GM18951 (cell line): ENCODE data around the gene SLC2A4RG.

Source experiments
- POLR2A ChIP-seq: IDR thresholded peaks from 4 replicates; pipeline ENCODE4 v1.6.1; 2011; ENCODE audit warnings: mild to moderate bottlenecking; ENCODE audit not compliant: insufficient read length, insufficient read depth; ENCODE audit errors: extremely low read depth
- in situ Hi-C: fragments of 300-500 bp; cut with MboI; formaldehyde crosslinking; loops from one replicate; pipeline ENCODE4 v1.12.0; 2022; ENCODE audit warnings: low sequenced_read_pairs, mixed read lengths, inconsistent platforms; ENCODE audit not compliant: unreplicated experiment

SLC2A4RG gene

DNA sequence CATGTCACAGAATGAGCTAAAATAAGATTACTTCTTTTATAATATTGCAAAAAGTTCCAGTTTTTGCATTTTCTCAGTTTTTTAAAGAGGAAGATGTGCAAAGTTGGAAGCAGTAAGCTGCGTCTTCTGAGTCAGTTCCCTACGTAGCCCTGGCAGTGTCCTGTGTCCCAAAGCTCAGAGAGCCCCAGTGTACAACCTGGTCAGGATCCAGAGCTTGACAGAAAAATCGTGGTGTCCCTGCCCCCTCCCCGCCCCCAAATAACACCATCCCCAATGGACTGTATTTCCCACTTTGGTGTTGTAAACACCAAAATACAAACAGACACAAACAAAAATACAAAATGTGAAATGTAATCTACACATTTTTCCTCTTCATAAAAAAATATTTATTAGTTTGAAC, 4.6 kb downstream of the SLC2A4RG start:
- in situ Hi-C loops: no loop called here
- TF ChIP-seq POLR2A: no peak

DNA sequence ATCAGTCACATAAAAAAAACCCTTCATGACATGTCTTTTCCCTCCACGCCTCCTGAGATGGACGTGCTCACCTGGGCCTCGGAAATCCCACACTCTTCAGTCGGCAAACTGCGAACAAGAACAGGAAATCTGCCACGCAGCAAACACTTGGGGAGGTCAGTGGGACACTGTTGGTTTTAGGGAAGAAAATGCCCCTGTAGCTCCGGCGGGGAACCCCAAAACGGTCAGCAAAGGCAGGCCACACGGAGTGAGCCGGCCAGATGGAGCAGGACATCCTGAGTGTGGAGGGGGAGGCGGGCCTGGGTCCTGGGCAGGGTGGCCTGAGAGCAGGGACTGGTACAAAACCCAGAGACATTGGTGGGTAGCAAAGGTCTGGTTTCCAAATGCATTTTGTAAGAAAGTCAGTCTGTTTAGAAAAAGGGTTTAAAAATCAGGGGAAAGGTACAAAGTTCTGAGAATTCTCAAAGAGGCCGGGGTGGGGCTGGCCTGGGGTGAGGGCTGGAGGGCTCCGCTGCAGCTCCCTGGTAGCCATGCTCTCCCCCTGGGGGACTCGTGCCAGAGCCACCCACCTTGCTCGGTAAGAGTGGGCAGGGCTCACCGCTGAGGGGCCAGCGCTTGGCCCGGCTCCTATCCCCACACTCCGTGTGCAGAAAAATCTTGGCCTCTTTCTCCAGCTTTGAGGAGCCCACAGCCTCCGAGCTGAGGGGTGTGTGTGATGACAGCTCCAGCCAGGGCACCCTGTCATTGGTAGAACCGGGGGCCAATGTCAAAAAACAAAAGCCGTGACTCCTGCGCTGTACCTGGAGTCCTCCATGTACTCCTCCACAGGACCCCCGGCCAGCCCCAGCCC, 5.2 kb downstream of the SLC2A4RG start:
- in situ Hi-C loops: no loop called here
- TF ChIP-seq POLR2A: no peak

DNA sequence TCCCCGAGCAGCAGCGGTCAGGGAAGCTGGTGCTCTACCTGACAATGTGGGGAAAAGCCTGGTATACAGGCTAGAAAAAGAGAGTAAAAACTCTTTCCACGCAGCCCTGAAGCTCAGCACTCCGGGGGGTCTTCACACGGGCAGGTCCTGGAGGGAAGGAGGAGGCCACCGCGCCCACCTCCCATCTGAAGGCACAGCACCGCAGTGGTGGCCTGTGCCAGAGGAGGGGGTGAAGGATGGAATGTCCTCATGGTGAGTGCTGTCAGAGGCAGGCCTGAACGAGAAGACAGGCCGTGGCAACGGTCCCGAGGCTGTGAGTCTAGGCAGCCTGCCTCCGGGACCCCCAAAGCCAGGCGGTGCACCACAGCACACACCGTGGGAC, 5.8 kb downstream of the SLC2A4RG start:
- TF ChIP-seq POLR2A: no peak
- in situ Hi-C loops: no loop called here

DNA sequence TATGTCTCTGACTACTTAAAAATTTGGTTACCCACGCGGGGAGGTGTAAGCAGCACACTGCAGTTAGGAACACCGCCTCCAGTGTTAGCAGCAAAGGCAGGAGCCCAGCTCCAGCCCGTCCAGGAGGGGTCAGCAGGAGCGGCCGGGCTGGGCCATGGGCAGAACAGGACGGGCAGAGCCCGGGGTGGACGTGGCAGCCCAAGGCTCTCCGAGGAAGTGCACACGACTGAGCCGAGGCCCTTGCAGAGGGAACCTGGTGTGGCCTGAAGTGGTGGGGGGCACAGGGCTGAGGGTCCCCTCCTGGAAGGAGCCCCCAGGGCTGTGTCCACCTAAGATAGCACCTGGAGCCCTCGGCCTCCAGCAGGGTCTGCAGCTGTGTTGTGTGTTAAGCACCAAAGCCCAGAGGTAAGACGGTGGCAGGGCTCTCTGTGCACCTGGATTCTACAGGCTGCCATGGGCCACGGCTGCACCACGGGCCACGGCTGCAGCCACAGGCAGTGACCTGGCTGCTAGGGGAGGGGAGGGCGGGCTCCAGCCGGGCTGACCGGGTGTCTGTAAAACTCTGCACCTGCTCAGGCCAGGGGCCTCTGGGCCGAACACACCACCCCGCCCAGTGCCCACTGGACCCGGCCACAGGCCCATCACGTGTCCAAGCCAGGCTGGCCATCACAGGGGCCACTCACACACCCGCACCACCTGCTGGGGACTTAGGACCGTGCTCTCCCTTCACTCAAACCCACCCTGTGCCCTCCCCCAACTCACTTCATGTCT, 6.6 kb downstream of the SLC2A4RG start:
- TF ChIP-seq POLR2A: no peak
- in situ Hi-C loops: no loop called here

GRCh38 chr20:63746751-63747315, 7.3 kb downstream of the SLC2A4RG start:
- no peak for TF ChIP-seq POLR2A
- in situ Hi-C loops: no loop called here

DNA sequence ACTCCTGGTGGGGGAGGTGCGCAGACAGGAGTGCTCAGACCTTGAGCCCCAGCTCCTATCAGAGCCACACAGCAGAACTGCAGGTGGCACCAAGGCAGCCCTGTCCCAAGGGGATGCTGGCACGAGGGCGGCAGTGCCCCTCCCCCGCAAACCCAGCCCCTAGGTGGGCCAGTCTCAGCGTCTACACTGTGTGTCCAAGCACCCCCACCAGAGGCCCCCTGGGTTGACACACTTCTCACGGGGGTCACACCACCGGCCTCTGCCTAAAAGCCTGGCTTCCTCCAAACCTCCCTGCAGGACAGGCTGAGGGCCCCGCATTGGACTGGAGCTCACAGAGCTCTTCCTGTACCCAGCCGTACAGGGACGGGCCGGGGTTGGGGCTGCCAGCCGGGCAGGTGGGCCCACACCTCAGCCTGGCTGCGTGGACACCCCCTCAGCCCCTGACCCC, 8.1 kb downstream of the SLC2A4RG start:
- in situ Hi-C loops: no loop called here
- TF ChIP-seq POLR2A: no peak

DNA sequence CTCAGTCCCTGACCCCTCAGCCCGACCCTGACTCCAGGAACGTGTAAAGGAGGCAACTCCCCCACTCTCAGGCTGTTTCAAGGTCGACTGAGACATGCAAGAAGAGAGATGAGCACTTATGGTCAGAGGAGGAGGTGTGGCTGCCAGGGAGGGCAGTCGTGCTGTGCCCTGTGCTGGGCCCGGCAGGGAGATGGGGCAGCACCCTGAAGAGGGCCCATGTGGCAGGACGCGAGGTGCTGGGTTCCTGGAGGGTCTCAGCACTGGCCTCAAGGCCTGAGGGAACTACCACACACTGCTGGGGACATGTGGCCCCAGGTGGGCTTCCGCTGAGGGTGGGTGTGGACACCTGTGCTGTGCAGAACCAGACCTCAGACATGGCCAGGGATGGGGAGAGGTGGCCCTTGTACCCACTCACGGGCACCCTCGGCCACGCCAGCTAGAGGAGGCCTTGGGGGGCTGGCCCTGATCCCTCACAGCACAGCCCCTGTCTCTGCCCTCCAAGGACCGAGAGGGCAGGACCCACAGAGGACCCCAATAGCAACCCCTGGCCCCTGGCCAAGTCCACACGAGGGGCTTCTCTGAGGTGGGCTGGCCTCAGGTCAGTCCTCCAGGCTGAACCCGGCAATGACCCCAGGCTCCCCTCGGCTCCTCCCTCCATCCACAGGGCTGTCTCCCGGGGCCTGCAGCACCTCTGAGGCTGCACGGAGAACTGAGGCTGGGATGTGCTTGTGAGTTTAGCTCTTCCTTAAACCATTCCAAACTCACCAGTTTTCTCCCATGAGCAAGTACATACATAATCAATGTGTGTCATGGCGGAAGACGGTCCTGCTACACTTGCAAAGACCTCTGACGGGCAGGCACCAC, 8.7 kb downstream of the SLC2A4RG start:
- TF ChIP-seq POLR2A: no peak
- in situ Hi-C loops: no loop called here

DNA sequence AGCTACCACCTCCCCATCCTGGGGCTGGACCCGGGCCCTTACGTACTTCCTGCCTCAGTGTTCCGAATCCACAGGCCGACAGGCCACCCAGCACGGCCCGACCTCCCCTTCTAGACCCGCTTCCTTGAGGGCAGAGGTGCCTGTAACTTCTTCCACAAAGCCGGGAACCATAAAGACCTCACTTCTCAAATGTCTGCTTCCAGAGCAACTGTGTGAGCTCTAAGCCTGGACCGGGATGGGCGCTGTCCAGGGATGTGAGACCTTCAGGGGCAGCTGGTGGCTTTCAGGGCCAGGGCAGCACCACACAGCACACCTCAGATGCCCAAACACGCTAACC, 9.3 kb downstream of the SLC2A4RG start:
- in situ Hi-C loops: no loop called here
- TF ChIP-seq POLR2A: no peak

GRCh38 chr20:63749597-63750508, 10.3 kb downstream of the SLC2A4RG start:
- in situ Hi-C loops: no loop called here
- no peak for TF ChIP-seq POLR2A

GRCh38 chr20:63750807-63751470, 11.4 kb downstream of the SLC2A4RG start:
- no peak for TF ChIP-seq POLR2A
- in situ Hi-C loops: no loop called here

DNA sequence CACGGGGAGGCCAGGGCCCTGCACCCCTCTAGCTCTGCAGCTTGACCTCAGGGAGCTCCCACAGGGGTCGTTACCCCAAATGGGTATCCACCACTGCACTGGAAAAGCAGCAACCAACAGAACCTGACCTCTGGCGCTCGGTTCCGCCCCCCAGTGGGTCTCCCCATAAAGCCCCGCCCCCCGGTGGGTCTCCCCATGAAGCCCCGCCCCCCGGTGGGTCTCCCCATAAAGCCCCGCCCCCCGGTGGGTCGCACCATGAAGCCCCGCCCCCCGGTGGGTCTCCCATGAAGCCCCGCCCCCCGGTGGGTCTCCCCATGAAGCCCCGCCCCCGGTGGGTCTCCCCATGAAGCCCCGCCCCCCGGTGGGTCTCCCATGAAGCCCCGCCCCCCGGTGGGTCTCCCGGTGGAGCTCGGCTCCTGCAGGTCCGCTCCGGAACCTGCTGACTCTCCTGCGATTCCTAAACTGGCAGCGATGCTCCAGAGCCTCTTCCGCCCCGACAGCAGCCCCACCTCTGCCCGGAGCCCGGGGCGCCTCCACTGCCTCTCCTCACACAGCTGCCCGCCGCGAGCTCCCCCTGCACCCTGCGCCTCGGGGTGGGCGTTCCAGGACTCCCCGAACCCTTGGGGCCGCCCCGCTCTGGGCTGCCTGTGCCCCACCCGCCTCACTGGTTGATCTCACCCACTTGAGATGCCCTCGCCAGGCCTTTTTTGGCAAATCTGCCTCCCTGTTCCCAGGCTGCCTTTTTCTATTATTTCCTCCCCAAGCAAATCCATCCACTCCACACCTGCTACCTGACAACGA, 12.1 kb downstream of the SLC2A4RG start:
- TF ChIP-seq POLR2A: no peak
- in situ Hi-C loops: no loop called here
